TTC549 (cell line): ENCODE measurements around the gene IFT52.
"Not testable (repeated sequence)": the region's sequence is repeated elsewhere in the genome, so short reads cannot be mapped to it uniquely, and the experiment has no call there.

Source experiments
- FAIRE-seq: peaks from 2 replicates; lab custom pipeline; 2012; peaks lifted over from hg19 to GRCh38; lab: Jason Lieb, UNC

IFT52 gene

DNA sequence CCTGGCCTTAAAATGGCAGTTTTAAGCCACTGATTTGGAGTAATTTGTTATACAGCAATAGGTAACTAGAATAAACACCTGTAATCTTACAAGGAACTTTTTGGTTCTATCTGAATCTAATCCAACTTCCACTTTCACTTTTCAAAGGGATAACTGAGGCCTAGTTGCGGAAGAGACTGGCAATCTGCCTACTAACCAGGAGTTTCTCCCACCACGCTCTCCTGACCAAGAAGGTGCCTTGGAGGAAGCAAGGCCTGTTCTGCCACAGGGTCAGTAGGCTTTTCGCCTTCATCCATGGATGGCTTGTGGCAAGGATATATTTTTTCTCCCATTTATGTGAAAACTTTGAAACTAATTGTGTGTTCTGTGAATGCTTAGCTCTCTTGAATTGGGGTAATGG lies 63.2 kb downstream of the IFT52 start:
- FAIRE-seq: no peak

DNA sequence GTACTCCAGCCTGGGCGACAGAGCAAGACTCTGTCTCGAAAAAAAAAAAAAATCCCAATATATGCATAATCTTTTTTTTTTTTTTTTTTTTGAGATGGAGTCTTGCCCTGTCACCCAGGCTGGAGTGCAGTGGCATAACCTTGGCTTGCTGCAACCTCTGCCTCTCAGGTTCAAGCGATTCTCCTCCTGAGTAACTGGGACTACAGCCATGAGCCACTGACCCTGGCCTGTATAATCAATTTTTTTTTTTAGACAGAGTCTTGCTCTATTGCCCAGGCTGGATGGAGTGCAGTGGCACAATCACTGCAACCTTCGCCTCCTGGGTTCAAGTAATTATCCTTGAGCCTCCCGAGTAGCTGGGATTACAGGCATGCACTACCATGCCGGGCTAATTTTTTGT lies 64.4 kb downstream of the IFT52 start:
- not testable (repeated sequence) for FAIRE-seq

DNA sequence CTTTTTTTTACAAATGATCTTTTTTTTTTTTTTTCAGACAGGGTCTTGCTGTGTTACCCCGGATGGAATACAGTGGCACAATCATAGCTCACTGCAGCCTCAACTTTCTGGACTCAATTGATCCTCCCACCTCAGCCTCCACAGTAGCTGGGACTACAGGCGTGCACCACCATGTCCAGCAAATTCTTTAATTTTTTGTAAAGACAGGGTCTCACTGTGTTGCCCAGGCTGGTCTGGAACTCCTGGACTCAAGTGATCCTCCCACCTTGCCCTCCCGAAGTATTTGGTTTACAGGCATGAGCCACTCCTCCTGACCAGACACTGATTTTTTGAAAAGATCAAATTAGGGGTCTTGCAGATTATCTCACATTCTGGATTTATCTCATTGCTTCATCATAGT lies 65.2 kb downstream of the IFT52 start:
- FAIRE-seq: no peak

DNA sequence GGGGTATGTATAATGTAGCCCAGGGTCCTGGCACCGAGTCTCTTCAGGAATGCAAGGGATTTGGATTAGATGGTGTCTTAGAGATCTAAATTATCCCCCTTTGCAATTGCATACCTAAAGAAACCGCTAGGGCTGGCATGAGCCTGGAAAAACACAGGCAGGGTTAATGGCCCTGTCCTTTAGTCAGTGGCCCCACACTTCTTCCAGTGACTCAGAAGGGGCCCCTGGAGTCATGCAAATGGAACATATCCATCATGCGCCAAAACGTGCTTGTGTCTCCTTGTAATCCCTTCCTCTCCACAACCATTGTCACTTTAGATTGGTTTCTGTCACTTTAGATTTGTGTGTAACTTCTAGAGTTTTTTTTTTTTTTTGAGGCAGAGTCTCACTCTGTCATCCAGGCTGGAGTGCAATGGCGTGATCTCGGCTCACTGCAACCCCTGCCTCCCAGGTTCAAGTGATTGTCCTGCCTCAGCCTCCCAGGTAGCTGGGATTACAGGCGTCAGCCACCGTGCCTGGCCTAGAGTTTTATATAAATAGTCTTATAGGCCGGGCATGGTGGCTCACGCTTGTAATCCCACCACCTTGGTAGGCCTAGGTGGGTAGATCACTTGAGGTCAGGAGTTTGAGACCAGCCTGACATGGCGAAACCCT lies 67.5 kb downstream of the IFT52 start:
- no peak for FAIRE-seq

DNA sequence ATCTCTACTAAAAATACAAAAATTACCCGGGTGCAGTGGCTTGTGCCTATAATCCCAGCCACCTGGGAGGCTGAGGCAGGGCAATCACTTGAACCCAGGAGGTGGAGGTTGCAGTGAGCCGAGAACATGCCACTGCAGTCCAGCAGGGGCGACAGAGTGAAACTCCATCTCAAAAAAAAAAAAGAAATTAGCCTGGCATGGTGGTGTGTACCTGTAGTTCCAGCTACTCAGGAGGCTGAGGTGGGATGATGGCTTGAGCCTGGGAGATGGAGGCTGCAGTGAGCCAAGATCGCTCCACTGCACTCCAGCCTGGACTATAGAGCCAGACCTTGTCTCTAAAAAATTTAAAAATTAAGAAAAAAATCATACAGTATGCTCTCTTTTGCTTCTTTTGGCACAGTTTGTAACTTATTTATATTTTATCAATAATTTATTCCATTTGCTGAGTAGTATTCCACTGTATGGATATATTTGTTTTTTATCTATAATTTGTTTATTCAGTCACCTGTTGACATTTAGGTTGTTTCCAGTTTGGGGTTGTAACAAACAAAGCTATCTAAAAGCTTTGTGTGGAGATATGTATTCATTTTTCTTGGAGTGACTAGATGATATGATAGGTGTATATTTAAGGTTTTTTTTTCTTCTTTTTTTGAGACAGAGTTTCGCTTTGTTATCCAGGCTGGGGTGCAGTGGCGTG lies 68.1 kb downstream of the IFT52 start:
- FAIRE-seq: no peak

DNA sequence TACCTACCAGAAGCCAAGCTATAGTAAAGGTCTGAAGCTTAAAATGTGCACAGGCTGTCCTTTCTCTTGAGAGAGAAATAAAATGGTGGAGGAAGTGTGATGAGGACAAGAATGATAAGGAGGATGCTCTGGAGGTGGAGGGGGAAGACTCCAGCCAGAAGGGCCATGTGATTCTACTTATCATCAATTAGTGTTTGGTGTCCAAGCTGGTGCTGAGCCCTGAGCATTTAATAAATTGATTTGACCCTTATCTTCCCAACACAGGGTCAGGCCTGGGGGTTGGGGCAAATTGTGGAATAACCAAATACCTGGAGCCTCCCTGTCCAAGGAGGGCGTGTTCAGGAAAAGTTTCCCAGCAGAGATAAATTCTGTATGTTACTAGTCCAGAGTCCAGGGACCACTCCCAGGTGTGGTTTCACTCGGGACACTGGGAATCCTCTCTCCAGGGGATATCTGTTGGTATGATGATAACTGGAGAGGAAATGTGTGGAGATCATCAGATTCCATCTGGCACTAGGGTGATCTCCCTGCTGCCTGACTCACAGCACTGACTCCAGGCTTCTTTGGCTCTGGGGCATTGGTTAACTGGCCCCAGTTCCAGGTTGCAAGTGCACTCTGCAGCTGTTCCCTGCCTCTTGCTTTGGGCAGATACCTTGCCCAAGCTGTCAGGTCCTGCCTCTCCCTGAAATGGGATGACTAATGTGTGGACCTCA lies 72.4 kb downstream of the IFT52 start:
- FAIRE-seq: no peak

DNA sequence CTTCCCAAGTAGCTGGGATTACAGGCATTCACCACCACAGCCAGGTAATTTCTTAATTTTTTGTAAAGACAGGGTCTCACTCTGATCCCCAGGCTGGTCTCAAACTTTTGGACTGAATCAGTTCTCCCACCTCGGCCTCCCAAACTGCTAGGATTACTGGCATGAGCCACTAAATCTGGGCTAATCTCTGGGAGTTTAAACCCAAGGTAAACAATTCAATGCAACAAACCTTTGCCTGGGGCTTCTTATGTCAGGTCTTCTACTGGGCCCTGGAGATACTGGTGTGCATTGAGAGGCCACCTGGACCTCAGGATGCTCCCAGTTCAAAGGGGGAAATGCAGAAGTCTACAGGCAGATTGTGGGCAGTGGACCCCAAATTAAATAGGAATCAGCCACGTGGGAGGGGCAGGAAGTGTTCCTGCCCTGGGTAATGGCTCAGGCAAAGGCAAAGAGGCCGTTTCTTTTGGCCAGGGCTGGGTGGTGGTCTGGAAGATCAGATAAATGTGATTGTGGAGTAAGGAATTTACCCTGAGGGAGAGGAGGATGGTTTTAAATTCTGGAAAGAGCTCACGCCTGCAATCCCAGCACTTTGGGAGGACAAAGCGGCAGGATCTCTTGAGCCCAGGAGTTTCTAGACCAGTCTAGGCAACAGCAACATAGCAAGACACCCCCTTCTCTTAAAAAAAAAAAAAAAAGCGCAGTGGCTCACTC lies 74.9 kb downstream of the IFT52 start:
- no peak for FAIRE-seq

DNA sequence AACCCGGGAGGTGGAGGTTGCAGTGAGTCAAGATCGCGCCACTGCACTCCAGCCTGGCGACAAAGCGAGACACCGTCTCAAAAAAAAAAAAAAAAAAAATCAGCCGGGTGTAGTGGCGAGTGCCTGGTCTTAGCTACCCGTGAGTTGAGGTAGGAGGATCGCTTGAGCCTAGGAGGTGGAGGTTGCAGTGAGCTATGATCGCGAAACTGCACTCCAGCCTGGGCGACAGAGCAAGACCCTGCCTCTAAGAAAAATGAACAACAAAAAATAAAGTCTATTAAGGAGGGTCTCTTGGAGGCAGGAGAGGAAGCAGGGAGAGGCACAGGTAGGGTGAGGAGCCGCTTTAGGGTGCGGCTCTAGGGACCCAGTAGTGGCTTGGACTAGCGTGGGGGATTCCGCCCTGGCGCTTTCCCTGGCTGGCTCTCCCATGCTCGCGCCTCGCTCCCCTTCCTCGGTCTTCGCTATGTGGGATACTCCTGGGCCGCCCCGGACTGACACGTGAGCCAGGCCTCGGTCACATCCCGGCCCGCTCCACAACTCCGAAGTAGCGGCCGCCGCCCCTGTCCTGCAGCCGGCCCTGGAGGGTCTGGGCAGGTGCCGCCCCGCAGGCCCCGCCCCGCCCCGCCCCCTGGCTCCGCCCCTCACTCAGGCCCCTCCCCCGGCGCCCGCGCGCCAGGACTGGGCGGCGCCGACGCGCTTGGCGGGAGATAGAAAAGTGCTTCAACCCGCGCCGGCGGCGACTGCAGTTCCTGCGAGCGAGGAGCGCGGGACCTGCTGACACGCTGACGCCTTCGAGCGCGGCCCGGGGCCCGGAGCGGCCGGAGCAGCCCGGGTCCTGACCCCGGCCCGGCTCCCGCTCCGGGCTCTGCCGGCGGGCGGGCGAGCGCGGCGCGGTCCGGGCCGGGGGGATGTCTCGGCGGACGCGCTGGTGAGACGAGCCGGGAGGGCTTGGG lies 75.9 kb downstream of the IFT52 start, which contains the start of gene MYBL2:
Gene MYBL2 (plus strand): TSS at position 739 of the 953 bp plus-strand sequence. CDS start 170 bp downstream, at position 909.
- no peak for FAIRE-seq

DNA sequence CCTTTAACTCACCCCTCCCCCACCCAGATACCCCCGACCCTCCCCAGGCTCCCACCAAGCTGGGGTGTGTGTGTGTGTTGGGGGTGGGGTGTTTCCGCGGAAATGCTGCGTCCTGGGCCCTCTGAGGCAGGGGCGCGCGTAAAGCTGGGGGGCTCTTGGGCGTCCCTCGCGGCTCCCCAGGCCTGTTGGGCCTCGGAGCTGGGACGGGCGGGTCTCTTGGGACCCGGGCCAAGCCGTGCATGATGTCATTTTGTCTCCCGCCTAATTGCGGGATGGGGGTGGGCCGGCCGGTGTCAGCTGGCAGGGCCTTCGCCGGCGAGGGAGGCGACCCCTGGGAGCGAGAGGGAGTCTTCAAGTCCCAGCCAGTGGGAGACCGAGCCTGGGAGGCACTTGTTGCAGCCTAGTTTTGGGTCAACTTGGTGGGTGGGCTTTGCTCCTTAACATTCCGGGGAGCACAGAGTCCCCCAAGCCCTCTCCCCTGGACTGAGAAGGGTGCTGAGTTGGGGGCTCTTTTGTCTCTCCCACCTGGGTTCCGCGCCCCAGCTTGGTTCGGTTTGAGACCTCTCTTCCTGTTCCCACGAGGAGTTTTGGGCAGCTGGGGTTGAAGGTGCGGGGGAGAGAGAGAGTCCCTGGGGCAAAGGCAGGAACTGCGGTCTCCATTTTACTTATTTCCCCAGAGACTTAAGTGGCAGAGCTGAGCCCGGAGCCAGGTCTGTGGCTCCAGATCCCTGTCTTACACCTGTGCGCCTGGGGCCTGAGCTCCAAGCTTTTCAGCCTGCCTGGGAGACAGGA lies 76.8 kb downstream of the IFT52 start:
- no peak for FAIRE-seq

DNA sequence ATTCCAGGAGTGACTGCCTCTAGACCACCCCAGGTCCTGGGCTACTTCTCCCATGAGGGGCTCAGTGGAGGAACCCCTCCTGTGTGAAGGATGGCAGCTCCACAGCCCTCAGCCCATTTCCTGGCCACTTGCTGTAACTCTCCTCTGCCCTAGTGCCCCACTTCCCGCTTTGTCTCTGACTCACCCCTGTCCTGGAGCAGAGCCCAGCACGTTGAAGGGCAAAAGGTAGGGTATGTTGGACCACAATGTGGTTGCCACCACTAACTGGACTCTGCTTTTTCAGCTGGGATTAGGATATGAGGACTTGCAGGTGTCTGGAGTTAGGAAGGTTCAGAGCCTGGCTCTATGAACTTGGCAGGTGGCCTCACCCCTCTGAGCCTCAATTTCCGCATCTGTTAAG lies 78.6 kb downstream of the IFT52 start:
- FAIRE-seq: no peak

DNA sequence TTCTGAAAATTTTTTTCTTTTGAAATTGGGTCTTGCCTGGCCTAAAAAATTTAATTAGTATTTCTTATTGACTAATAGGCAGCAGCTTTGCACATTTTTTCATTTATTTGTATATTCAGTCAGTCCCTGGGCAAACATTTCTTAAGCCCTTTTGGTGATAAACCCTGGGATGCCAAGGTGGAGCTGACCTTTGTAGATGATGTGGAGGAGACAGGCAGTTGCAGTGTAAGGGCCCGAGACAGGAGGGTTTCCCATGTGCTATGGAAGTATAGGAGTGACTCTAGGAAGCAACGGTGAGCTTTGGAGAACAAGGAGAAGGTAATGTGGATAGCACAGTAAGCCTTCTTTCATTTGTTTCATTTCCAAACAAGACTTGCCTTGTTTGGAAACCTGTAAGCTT lies 79.7 kb downstream of the IFT52 start:
- FAIRE-seq: no peak

DNA sequence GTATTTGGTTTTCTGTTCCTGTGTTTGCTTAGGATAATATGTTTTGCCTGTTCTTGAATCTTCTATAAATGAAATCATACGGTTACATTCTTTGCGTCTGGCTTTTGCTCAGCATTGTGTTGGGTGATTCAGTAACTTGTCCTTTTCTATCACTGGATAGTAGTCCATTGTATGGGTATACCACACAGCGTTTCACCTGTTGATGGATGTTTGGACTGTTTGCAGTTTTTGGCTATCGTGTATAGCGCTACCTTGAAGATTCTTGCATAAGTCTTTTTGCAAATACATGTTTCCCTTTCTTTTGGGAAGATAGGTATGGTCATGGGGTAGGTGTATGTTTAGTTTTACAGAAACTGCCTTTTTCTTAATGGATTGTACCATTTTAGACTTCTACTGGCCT lies 85.6 kb downstream of the IFT52 start:
- no peak for FAIRE-seq

DNA sequence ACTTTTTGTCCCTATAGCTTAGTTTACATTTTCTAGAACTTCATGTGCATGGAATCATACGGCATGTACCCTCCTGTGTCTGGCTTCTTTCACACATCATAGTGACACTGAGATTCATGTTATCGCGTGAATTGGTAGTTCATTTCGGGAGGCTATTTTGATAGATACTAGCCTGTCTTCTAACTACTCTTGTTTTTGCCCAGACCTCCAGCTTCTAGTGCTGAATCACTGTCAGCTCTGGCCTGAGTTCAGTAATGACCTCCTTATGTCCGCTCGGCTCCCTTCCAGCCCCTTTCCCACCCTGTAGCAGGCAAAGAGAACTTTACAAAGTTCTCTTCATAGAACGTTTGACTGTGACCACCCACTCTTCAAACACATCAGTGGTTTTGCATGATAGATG lies 90.2 kb downstream of the IFT52 start:
- FAIRE-seq: no peak

DNA sequence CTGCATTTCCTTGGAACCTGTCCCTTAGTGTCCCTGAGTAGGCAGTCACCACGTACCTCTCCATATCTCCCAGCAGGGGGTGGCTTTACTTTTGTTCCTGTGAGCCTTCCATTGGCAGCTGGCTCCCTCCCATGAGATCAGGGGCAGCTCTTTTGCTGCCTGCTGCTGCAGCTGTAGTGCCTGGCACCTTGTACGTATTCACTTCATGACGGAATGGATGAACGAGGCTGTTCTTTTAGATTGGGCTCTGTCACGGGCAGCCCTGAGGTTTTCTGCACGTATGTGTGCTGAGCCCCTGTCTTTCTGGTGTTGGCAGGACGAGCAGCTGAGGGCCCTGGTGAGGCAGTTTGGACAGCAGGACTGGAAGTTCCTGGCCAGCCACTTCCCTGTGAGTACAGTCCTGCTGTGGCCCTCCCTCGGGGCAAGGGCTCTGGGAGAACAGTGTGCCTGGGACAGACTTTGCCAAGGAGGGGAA lies 90.8 kb downstream of the IFT52 start:
- no peak for FAIRE-seq

DNA sequence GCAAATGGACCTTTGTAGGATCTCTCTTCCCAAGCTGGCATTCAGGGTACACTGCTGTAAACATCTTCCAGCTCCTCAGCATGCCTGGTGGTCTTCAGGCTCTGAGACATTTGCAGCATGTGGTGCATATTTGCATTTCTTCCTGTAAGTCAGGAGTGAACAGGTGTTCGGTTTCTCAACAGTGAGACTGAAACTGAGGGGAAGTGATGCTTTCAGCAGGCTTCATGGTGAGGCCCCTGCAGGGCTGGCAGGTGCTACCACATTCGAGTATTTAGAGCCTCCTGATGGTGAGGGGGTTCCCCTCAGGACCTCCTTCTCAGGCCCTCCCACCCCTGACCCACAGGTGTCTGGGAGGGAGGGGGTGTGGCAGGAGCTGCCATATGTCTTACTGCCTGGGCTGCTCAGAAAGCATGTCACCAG lies 91.3 kb downstream of the IFT52 start:
- FAIRE-seq: no peak

DNA sequence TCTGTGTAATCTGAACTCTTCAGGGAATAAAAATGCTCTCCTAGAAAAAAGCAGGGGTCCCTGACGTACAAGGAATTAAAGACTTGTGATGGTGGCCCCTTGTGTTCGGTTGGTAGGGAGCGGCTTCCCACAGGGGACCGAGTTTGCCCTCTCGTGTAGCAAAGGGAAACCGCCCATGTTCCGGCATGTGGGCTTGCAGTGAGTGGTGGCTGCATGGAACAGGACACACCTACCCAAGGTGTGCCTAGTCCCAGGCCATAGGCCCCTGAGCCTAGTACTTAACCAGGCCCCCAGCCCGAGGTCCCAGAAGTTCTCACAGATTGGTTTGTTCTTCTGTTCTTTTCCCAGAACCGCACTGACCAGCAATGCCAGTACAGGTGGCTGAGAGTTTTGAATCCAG lies 91.7 kb downstream of the IFT52 start:
- no peak for FAIRE-seq

DNA sequence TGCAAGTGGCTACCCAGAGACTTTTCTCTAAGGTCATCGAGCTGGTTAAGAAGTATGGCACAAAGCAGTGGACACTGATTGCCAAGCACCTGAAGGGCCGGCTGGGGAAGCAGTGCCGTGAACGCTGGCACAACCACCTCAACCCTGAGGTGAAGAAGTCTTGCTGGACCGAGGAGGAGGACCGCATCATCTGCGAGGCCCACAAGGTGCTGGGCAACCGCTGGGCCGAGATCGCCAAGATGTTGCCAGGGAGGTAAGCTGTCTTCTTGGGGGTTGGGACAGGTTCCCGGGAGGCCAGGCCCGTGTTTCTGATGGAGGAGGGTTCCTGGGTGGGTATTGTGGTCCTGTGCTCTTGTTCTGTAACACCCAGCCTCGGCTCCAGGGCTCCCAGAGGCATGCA lies 96.1 kb downstream of the IFT52 start:
- no peak for FAIRE-seq

DNA sequence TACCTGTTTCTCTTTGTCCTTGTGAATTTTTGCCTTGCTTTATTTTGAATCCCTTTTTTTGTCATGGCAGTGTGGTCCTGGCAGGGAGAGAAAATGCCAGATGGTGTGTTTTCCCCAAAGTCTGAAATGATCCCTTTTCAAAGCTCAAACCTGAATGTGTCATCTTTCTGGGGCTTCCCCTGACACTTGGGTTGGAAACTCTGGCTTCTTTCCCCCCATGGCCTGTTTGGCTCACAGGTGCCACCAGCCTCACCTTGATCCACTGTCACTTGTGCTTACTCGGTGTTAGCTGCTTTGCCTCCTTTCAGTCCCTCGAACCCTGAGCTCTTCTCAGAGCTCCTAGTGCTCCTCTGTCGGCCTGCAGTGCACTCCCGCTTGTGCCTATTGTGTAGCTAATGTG lies 98.4 kb downstream of the IFT52 start:
- FAIRE-seq: no peak

DNA sequence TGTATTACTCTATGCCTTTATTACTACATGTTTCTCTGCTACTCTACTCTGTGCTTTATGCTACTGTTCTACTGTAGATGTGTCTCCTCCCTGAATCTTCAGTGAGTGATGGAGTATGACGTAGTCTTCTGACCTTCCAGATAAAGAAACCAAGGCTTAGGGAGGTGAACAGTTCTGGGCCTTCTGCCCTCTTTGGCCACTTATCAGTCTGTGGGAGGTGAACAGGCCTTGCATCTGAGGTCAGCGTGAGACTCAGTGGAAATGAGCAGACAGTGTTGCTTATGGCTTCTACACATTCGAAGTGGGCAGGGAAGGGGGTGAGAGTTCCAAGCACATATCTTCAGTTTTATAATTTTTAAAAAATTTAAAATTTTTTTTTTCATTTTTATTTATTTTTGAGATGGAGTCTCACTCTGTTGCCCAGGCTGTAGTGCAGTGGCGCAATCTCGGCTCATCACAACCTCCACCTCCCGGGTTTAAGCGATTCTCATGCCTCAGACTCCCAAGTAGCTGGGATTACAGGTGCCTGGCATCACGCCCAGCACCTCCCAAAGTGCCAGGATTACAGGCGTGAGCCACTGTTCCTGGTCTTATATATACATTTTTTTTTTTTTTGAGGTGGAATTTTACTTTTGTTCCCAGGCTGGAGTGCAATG lies 100.3 kb downstream of the IFT52 start:
- no peak for FAIRE-seq

DNA sequence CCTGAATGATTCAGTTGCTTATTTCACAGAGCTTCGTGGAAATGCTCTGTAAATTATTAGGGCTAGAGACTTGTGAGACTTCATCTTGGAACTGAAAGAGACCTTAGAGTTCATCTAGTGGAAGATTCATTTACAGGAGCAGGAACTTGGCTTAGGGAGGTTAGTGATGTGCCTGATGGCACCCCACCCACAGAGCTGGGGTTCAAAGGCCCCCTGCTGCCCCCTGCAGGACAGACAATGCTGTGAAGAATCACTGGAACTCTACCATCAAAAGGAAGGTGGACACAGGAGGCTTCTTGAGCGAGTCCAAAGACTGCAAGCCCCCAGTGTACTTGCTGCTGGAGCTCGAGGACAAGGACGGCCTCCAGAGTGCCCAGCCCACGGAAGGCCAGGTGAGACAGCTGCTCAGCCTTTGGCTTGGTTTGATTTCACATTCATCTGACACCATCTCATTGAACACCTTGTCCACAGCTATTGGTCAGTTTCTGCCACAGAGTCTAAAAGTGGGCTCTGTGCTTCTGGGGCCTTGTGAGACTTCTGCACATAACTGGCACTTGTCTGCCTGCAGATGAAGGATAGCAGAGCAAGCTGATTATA lies 101.3 kb downstream of the IFT52 start:
- no peak for FAIRE-seq
